Activated T-cell treated with anti-CD3 and anti-CD28 coated beads, Interleukin-2, amount 50 U/mL, for 72 hours (primary cell): Measurements from ENCODE around the gene VPS13D. TPM values are rescaled to one million over a fixed set of nuclear protein-coding genes. Genes with fewer than 3 reads are reported as not detected.

Experiments used
- ATAC-seq, 2 donors: fragments of 150-1000 bp; cut with Tn5 transposase; replicated peaks in 1 of 2; 2 replicates each; pipeline ENCODE4 v1.10.0; 2021; ENCODE audit warnings: moderate library complexity in 2 of 2, mild to moderate bottlenecking in 1 of 2
- DNase-seq, 2 donors: peaks; one replicate each; pipeline ENCODE4 v3.0.0; 2021 to 2022; ENCODE audit warnings: mixed read lengths in 1 of 2
- H3K27ac Mint-ChIP-seq: one replicate; pipeline ENCODE4 v1.8.0; 2022; ENCODE audit warnings: mild to moderate bottlenecking, moderate library complexity, mixed read lengths
- H3K27me3 Mint-ChIP-seq: one replicate; pipeline ENCODE4 v1.8.0; 2022; ENCODE audit warnings: low read depth, mixed read lengths
- H3K36me3 Mint-ChIP-seq, 2 donors: one replicate each; pipeline ENCODE4 v1.8.0; 2022; ENCODE audit warnings: mixed read lengths in 2 of 2, mild to moderate bottlenecking in 1 of 2; ENCODE audit not compliant: insufficient read depth in 2 of 2
- H3K4me1 Mint-ChIP-seq: one replicate; pipeline ENCODE4 v1.8.0; 2022; ENCODE audit warnings: low read depth, mixed read lengths
- H3K4me3 Mint-ChIP-seq, 2 donors: one replicate each; pipeline ENCODE4 v1.8.0; 2022; ENCODE audit warnings: mild to moderate bottlenecking in 2 of 2, mixed read lengths in 2 of 2, moderate library complexity in 2 of 2
- H3K9me3 Mint-ChIP-seq, 2 donors: one replicate each; pipeline ENCODE4 v1.8.0; 2022; ENCODE audit warnings: mixed read lengths in 2 of 2
- total RNA-seq, 2 donors: library from RNA; stranded (reverse); gene quantifications; one replicate each; pipeline ENCODE4 v1.2.3, GENCODE V29; 2022

The VPS13D gene
- total RNA-seq, 2 donors from 2014 or later: 36.0 to 40.5 TPM

GRCh38 chr1:12540580-12541273, 310.9 kb downstream of the VPS13D start:
- DNase-seq: no peak
- no peak for ATAC-seq
- peaks cover 4% of the 10 kb centered on the region for H3K27me3 Mint-ChIP-seq
- no peak overlapping the region for H3K27ac Mint-ChIP-seq
- H3K4me1 Mint-ChIP-seq: peaks cover 20% of the 10 kb centered on the region
- no peak overlapping the region for H3K4me3 Mint-ChIP-seq
- peaks cover 11 to 20% of the 10 kb centered on the region in 2 donors for H3K36me3 Mint-ChIP-seq
- peaks cover 3 to 7% of the 10 kb centered on the region in 2 donors for H3K9me3 Mint-ChIP-seq

DNA sequence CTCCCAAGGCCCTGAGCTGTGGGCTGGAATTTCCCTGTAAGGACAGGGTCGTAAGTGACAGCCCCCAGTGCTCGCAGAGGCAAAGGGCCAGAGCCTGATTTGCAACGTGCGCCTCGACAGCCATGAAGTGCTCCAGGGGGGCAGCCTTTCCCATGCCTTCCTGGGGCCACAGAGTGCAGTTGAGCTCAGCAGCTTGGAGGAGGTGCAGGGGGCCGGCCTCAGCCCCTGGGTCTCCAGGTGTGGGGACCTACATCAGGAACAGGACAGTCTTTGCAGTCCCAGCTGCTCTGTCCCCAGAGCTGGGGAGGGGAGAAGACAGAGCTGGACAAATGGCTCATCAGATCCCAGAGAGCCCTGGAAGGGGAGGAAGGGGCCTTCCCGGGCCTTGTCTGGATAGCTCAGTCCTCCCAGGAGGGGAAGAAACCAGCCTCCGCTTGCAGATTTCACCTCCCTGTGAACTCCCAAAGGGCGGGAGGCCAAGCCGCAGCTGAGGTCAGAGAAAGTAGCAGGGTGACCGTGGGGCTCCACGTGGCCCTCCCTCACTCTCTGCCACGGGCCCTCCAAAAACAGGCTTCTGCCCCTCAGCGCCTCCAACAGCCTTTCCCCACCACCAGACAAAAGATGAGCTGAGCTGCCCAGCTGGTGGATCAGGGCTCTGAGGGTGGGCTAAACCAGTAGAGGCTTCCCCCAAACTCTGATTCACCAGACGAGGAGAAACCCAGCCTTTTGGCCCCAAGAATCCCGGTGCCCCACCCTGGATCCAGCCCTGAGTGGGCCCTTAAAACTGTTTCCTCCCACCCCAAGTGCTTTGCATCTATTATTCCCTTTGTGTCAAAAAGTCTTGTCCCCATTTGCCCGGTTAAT, 311.7 kb downstream of the VPS13D start:
- ATAC-seq: no peak
- H3K9me3 Mint-ChIP-seq: peaks cover 3 to 7% of the 10 kb centered on the region in 2 donors
- H3K27me3 Mint-ChIP-seq: peaks cover 4% of the 10 kb centered on the region
- H3K27ac Mint-ChIP-seq: no peak overlapping the region
- no peak overlapping the region for H3K4me3 Mint-ChIP-seq
- H3K4me1 Mint-ChIP-seq: peaks cover 18% of the 10 kb centered on the region
- no peak for DNase-seq
- peaks cover 8 to 13% of the 10 kb centered on the region in 2 donors for H3K36me3 Mint-ChIP-seq

- no peak for ATAC-seq
- H3K27ac Mint-ChIP-seq: no peak overlapping the region
- H3K36me3 Mint-ChIP-seq: peaks cover 6 to 7% of the 10 kb centered on the region in 2 donors
- H3K9me3 Mint-ChIP-seq: peaks cover 3 to 6% of the 10 kb centered on the region in 2 donors
- H3K27me3 Mint-ChIP-seq: peaks cover 4% of the 10 kb centered on the region
- H3K4me3 Mint-ChIP-seq: no peak overlapping the region
- no peak for DNase-seq
- peaks cover 12% of the 10 kb centered on the region for H3K4me1 Mint-ChIP-seq
Observed at GRCh38 chr1:12542138-12542465, 312.3 kb downstream of the VPS13D start.

GRCh38 chr1:12542616-12543592, 313.1 kb downstream of the VPS13D start:
- H3K4me1 Mint-ChIP-seq: peaks cover 9% of the 10 kb centered on the region
- H3K9me3 Mint-ChIP-seq: no peaks in the 10 kb centered on the region
- no peak overlapping the region for H3K4me3 Mint-ChIP-seq
- H3K27me3 Mint-ChIP-seq: peaks cover 4% of the 10 kb centered on the region
- no peak for ATAC-seq
- no peak overlapping the region for H3K27ac Mint-ChIP-seq
- H3K36me3 Mint-ChIP-seq: no peaks in the 10 kb centered on the region
- no peak for DNase-seq

DNA sequence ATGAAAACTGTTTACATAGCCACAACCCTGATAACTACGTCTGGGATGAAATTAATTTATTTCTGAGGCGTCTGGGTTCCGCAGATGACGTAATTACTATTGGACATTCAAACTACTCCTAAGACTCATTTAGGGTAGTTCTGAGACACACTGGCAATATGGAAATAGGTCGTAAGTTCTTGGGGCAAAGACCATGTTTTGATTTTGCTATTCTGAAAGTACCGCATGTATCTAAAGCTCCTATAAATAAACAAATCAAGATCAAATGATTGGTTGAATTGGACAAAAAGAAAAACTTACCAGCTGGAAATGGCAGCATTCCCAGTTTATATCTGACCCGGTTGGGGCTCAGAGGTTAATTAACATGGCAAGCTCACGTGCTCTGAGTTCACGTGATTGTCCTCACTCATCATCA, 313.9 kb downstream of the VPS13D start:
- DNase-seq: no peak
- H3K36me3 Mint-ChIP-seq: no peaks in the 10 kb centered on the region
- H3K4me1 Mint-ChIP-seq: peaks cover 9% of the 10 kb centered on the region
- no peak overlapping the region for H3K27ac Mint-ChIP-seq
- H3K4me3 Mint-ChIP-seq: no peak overlapping the region
- no peak for ATAC-seq
- H3K9me3 Mint-ChIP-seq: no peaks in the 10 kb centered on the region
- peaks cover 4% of the 10 kb centered on the region for H3K27me3 Mint-ChIP-seq

DNA sequence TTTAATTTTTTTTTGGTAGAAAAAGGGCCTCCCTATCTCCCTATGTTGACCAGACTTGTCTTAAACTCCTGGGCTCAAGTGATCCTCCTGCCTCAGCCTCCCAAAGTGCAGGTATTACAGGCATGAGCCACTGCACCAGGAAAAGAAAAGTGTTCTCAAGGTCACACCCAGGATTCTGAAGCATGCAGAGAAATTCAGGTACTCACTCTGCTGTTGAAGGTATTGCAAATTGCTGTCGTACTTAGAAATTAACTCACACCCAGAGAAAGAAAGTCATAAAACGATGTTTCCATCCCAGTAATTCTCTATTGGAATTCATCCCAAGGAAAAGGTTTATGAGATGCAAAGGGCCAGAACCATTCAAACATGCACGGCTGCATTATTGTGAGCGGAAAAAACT, 314.5 kb downstream of the VPS13D start:
- no peak for ATAC-seq
- Mint-ChIP-seq H3K4me3 (no peak overlapping the region), H3K27ac (no peak overlapping the region), H3K9me3 (no peaks in the 10 kb centered on the region), H3K4me1 (peaks cover 9% of the 10 kb centered on the region), H3K36me3 (no peaks in the 10 kb centered on the region), H3K27me3 (peaks cover 4% of the 10 kb centered on the region)
- no peak for DNase-seq

DNA sequence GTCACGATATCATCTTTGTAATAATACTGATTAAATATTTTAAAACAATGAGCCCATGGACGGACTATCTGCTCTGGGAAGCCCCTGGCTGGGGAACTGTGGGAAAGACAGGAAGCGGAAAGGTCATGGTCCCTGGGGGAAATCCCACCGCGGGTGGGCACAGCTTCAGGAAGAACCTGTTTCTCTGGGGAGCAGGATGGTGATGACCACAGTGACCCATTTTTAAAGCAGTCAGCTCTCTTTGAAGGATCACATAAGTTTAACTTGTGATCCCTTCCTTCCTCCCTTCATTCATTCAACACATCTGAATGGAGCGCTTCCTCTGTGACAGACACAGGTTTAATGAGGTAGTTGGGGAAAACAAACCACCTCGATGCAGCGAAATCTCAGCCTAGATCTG, 315.2 kb downstream of the VPS13D start:
- ATAC-seq: no peak
- H3K4me1 Mint-ChIP-seq: peaks cover 14% of the 10 kb centered on the region
- H3K4me3 Mint-ChIP-seq: no peak overlapping the region
- no peaks in the 10 kb centered on the region for H3K9me3 Mint-ChIP-seq
- no peaks in the 10 kb centered on the region for H3K36me3 Mint-ChIP-seq
- H3K27ac Mint-ChIP-seq: no peak overlapping the region
- peaks cover 4% of the 10 kb centered on the region for H3K27me3 Mint-ChIP-seq
- no peak for DNase-seq

- Mint-ChIP-seq H3K4me3 (no peak overlapping the region), H3K27ac (no peak overlapping the region), H3K27me3 (peaks cover 4% of the 10 kb centered on the region), H3K9me3 (no peaks in the 10 kb centered on the region), H3K4me1 (peaks cover 17% of the 10 kb centered on the region), H3K36me3 (no peaks in the 10 kb centered on the region)
- no peak for ATAC-seq
- DNase-seq: no peak
Observed at GRCh38 chr1:12546771-12547585, 317.1 kb downstream of the VPS13D start.

- Mint-ChIP-seq H3K4me3 (no peak overlapping the region), H3K27ac (no peak overlapping the region), H3K36me3 (no peaks in the 10 kb centered on the region), H3K27me3 (no peaks in the 10 kb centered on the region), H3K9me3 (no peaks in the 10 kb centered on the region), H3K4me1 (peaks cover 13% of the 10 kb centered on the region)
- ATAC-seq (no peak), DNase-seq (no peak)
Observed at GRCh38 chr1:12547586-12548225, 317.9 kb downstream of the VPS13D start.

- no peaks in the 10 kb centered on the region for H3K9me3 Mint-ChIP-seq
- H3K27me3 Mint-ChIP-seq: no peaks in the 10 kb centered on the region
- no peaks in the 10 kb centered on the region for H3K36me3 Mint-ChIP-seq
- no peak for ATAC-seq
- H3K27ac Mint-ChIP-seq: no peak overlapping the region
- no peak for DNase-seq
- no peak overlapping the region for H3K4me3 Mint-ChIP-seq
- peaks cover 13% of the 10 kb centered on the region for H3K4me1 Mint-ChIP-seq
Observed at GRCh38 chr1:12548279-12548972, 318.6 kb downstream of the VPS13D start.

DNA sequence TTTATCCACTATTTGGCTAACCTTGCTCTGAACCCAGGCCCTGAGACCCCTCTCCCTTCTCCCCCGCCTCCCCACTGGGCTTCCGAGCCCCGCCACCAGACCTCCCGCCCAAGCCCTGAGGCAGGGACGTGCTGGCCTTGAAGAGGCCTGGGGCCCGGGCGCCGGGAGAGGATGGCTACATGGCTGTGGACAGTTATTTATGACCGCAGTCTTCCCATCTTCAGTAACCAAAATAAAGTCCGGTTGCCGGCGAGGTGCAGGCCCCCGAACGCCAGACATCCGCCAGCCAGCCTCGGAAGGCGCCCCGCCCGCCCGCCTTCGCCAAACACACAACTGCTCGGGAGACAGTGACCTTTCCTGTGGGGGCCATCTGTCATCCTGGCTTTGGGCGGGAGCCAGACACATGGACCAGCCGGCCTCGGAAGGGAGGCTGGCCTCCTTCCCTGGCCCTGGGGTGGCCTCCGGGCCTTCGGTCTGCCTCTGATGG, 319.2 kb downstream of the VPS13D start:
- Mint-ChIP-seq H3K4me3 (no peak overlapping the region), H3K4me1 (peaks cover 13% of the 10 kb centered on the region), H3K27me3 (no peaks in the 10 kb centered on the region), H3K27ac (no peak overlapping the region), H3K9me3 (no peaks in the 10 kb centered on the region), H3K36me3 (no peaks in the 10 kb centered on the region)
- ATAC-seq (no peak), DNase-seq (no peak)
